Endothelial cell (in vitro differentiated cells): ENCODE measurements around the gene PHEX. TPM values are rescaled to one million over a fixed set of nuclear protein-coding genes. Genes with fewer than 3 reads are reported as not detected.

Source experiments
- DNase-seq: peaks from one replicate; pipeline ENCODE4 v3.0.0; 2021; ENCODE audit warnings: low spot score
- H3K27ac Mint-ChIP-seq: one replicate; pipeline ENCODE4 v1.8.0; 2021; ENCODE audit warnings: mixed read lengths, inconsistent platforms; ENCODE audit not compliant: unreplicated experiment
- H3K27me3 Mint-ChIP-seq: one replicate; pipeline ENCODE4 v1.8.0; 2021; ENCODE audit warnings: mild to moderate bottlenecking, moderate library complexity, mixed read lengths, inconsistent platforms; ENCODE audit not compliant: unreplicated experiment
- H3K36me3 Mint-ChIP-seq: one replicate; pipeline ENCODE4 v1.8.0; 2021; ENCODE audit warnings: mild to moderate bottlenecking, low read depth, mixed read lengths, inconsistent platforms; ENCODE audit not compliant: unreplicated experiment
- H3K4me1 Mint-ChIP-seq: one replicate; pipeline ENCODE4 v1.8.0; 2021; ENCODE audit warnings: mild to moderate bottlenecking, mixed read lengths, inconsistent platforms; ENCODE audit not compliant: unreplicated experiment
- H3K4me3 Mint-ChIP-seq: one replicate; pipeline ENCODE4 v1.8.0; 2021; ENCODE audit warnings: mild to moderate bottlenecking, mixed read lengths, inconsistent platforms; ENCODE audit not compliant: unreplicated experiment
- H3K9me3 Mint-ChIP-seq: one replicate; pipeline ENCODE4 v1.8.0; 2021; ENCODE audit warnings: mixed read lengths, inconsistent platforms; ENCODE audit not compliant: unreplicated experiment
- total RNA-seq: library from RNA; stranded (reverse); fragmentation: NEBNext Ultra II Directional; extraction: Animal tissue kit (Norgen Biotek cat#: 25700); gene quantifications from one replicate; pipeline ENCODE4 v1.2.1, GENCODE V29; 2021; ENCODE audit not compliant: unreplicated experiment
- TF ChIP-seq, protein P1 (sequence below): fragments of 200-600 bp; sonication (generic); IDR thresholded peaks from one replicate; pipeline ENCODE4 v1.5.0; 2021; ENCODE audit warnings: antibody characterized with exemption; ENCODE audit not compliant: unreplicated experiment

Gene PHEX
- total RNA-seq, 1 donor from 2014 or later: 0.46 TPM

DNA sequence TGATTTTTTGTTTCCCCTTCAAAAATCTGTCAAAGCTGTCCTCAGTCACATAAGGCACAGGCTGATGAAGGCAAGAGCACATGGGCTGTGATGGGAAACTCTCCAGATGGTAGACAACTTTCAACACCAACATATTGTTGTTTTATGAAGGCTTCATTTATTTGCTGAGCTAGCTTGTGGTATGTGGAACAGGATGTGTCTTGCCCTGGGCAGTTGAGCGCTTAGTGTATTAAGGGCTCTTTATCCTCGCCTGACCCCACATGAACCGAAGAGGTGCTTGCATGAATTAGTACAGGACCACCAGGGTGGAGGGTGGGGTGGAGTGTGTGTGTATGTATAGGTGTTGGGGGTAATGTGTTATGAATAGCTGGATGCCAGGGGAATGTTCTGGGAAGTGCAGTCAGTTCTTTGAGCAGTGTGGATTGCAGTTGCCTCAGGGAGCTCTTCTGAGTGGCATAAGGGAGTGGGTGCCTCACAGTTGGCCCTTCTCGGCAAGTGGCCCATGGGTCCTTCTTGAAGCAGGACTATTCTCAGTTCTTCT, 103.1 kb downstream of the PHEX start:
- Mint-ChIP-seq H3K4me1 (peaks cover 3% of the 10 kb centered on the region), H3K27me3 (no peaks in the 10 kb centered on the region), H3K36me3 (peaks cover 3% of the 10 kb centered on the region), H3K27ac (no peak overlapping the region), H3K4me3 (no peak overlapping the region), H3K9me3 (no peaks in the 10 kb centered on the region)
- no peak for DNase-seq
- TF ChIP-seq, protein P1, sequence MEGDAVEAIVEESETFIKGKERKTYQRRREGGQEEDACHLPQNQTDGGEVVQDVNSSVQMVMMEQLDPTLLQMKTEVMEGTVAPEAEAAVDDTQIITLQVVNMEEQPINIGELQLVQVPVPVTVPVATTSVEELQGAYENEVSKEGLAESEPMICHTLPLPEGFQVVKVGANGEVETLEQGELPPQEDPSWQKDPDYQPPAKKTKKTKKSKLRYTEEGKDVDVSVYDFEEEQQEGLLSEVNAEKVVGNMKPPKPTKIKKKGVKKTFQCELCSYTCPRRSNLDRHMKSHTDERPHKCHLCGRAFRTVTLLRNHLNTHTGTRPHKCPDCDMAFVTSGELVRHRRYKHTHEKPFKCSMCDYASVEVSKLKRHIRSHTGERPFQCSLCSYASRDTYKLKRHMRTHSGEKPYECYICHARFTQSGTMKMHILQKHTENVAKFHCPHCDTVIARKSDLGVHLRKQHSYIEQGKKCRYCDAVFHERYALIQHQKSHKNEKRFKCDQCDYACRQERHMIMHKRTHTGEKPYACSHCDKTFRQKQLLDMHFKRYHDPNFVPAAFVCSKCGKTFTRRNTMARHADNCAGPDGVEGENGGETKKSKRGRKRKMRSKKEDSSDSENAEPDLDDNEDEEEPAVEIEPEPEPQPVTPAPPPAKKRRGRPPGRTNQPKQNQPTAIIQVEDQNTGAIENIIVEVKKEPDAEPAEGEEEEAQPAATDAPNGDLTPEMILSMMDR: no peak

DNA sequence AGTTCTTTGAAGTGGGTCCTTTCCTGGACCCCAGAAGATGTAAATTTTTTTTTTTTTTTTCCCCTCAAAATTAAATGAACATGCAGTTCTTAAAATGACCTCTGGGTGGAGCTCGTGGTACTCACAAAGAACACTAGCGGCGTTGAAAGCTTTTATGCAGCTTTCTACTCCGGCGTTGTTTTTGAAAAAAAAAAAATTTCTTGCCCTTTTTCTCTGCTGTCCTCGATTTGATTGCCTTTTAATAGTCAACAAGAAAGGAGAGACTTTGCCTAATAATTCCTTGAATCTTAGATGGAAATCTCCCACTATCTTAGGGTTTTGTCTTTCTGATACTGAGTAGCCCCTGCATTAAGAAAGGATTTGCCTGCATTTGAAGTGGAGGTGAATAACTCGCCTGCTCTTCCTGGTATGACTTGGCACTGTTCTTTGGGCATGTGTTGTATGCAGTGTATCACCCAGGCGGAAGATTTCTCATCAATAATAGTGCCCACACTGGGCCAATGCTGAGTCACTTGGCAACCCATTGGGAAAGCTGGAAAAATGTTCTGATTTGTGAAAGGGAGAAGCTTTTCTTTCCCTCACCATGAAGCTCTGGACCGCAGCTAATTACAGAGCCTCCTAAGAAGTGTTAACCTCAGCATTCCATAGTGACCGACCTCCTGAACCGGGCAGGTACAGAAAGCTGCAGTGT, 104.0 kb downstream of the PHEX start:
- Mint-ChIP-seq H3K36me3 (peaks cover 3% of the 10 kb centered on the region), H3K27me3 (no peaks in the 10 kb centered on the region), H3K9me3 (no peaks in the 10 kb centered on the region), H3K4me3 (no peak overlapping the region), H3K4me1 (peaks cover 3% of the 10 kb centered on the region), H3K27ac (no peak overlapping the region)
- TF ChIP-seq, protein P1: peak; percentile 70
- DNase-seq: peak; percentile 30

DNA sequence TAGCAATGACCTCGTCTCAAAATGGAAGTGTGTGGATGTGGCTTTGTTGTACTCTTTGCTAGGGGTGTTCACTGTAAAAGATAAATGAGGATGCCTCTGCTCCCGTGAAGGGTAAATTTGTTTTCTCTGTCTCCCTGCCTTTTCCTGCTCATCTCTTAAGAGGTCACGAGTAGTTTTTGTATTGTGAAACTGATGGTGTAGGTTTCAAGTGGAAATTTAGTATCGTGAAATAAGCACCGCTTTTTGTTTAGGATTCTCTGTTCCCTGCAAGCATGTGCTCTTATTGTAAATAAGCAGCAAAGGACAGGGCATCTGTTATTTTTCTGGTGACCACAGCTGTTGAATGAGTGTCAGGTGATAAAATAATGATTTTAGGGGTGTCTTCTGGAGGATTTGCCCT, 104.6 kb downstream of the PHEX start:
- H3K4me3 Mint-ChIP-seq: no peak overlapping the region
- peaks cover 3% of the 10 kb centered on the region for H3K4me1 Mint-ChIP-seq
- no peak overlapping the region for H3K27ac Mint-ChIP-seq
- DNase-seq: no peak
- peaks cover 3% of the 10 kb centered on the region for H3K36me3 Mint-ChIP-seq
- no peaks in the 10 kb centered on the region for H3K27me3 Mint-ChIP-seq
- H3K9me3 Mint-ChIP-seq: no peaks in the 10 kb centered on the region
- TF ChIP-seq, protein P1: no peak

DNA sequence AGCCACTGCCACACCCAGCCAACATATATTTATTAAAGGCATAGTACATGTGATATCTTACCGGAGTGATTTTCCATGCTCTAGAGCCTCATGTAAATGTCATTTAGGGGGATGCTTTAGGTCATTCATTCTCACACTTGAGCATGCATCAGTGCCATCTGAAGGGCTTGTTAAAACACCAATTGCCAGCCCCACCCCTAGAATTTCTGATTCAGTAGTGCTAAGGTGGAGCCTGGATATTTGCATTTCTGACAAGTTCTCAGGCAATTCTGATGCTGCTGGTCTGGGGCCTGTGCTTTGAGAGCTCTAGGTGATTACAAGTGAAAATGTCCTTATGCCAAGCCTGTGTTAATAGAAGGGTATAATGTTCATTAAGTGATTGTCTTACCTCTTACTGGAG, 107.7 kb downstream of the PHEX start:
- Mint-ChIP-seq H3K4me3 (no peak overlapping the region), H3K27me3 (no peaks in the 10 kb centered on the region), H3K9me3 (no peaks in the 10 kb centered on the region), H3K27ac (no peak overlapping the region), H3K4me1 (peaks cover 3% of the 10 kb centered on the region), H3K36me3 (peaks cover 3% of the 10 kb centered on the region)
- TF ChIP-seq, protein P1: no peak
- no peak for DNase-seq

DNA sequence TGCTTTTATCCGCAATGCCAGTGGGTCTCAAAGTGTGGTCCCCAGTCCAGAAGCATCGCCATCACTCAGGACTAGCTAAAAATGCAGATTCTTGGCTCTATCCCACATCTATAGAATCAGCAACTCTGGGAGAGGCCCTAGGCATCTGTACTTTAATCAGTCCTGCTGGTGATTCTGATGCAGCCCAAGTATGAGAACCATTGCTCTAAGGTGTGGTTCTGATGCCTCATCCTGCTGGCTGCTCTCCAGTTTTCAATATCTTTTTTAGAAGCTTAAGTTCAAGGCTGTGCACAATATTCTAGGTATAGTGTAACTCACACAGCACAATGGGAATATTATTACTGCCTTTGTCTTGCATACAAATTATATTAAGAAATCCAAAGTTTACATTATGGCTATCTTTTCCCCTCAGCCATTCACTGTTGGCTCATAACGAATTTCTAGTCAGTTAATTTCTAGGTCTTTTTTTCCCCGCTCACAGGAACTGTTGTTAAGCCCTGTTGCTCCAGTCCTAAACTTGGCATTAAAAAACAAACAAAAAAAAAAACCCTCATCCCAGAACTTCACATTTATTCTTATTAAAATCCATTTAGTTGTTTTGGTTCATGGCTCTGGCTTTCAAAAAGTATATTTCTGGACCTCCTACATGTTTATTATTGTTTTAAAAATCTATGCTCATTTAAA, 109.1 kb downstream of the PHEX start:
- no peak overlapping the region for H3K27ac Mint-ChIP-seq
- TF ChIP-seq, protein P1: no peak
- H3K4me1 Mint-ChIP-seq: peaks cover 3% of the 10 kb centered on the region
- no peak overlapping the region for H3K4me3 Mint-ChIP-seq
- H3K36me3 Mint-ChIP-seq: peaks cover 3% of the 10 kb centered on the region
- no peak for DNase-seq
- no peaks in the 10 kb centered on the region for H3K27me3 Mint-ChIP-seq
- no peaks in the 10 kb centered on the region for H3K9me3 Mint-ChIP-seq
